Brain microvascular endothelial cell (primary cell): Measurements from ENCODE around the gene GPR180.

Experiments
- DNase-seq: peaks from one replicate; pipeline ENCODE4 v3.0.0-alpha.2; 2020
- H3K27ac ChIP-seq: fragments of 250-450 bp; sonication (Bioruptor Pico); 2 replicates; pipeline ENCODE4 v1.5.1; 2020; ENCODE audit warnings: mild to moderate bottlenecking, moderate library complexity
- H3K27me3 ChIP-seq: fragments of 250-450 bp; sonication (Bioruptor Pico); replicated peaks from 2 replicates; pipeline ENCODE4 v1.5.1; 2020; ENCODE audit warnings: mild to moderate bottlenecking
- H3K36me3 ChIP-seq: fragments of 250-450 bp; sonication (Bioruptor Pico); replicated peaks from 2 replicates; pipeline ENCODE4 v1.5.1; 2020; ENCODE audit warnings: mild to moderate bottlenecking
- H3K4me3 ChIP-seq: 2 replicates; pipeline ENCODE4 v1.5.1; 2011; ENCODE audit warnings: low read depth, mild to moderate bottlenecking, control low read depth, low read length, moderate library complexity
- CTCF ChIP-seq: IDR thresholded peaks from 2 replicates; pipeline ENCODE4 v1.5.1; 2011; ENCODE audit warnings: low read depth, mild to moderate bottlenecking, moderate library complexity, low read length, control low read depth, inconsistent platforms; ENCODE audit errors: missing control alignments
- in situ Hi-C: cut with HindIII; loops from 2 replicates; pipeline ENCODE4 v1.10.0; 2017; ENCODE audit warnings: low sequenced_read_pairs, low pct_ligation_motif_present

The GPR180 gene

GRCh38 chr13:94677799-94678198 lies 76.1 kb downstream of the GPR180 start:
- no peak for TF ChIP-seq CTCF
- no peaks in the 10 kb centered on the region for H3K27me3 ChIP-seq
- in situ Hi-C loops: loop anchor here (25.0 kb wide), 1 partner anchor 485 kb away; no protein-coding TSS in a partner anchor
- no peak for DNase-seq
- no peaks in the 10 kb centered on the region for H3K36me3 ChIP-seq
- no peak overlapping the region for H3K27ac ChIP-seq
- H3K4me3 ChIP-seq: no peak overlapping the region

GRCh38 chr13:94678845-94679244 lies 77.2 kb downstream of the GPR180 start:
- in situ Hi-C loops: loop anchor here (25.0 kb wide), 1 partner anchor 483 kb away; no protein-coding TSS in a partner anchor
- no peak for TF ChIP-seq CTCF

GRCh38 chr13:94679614-94680013 lies 78.0 kb downstream of the GPR180 start:
- in situ Hi-C loops: loop anchor here (25.0 kb wide), 1 partner anchor 483 kb away; no protein-coding TSS in a partner anchor
- no peaks in the 10 kb centered on the region for H3K36me3 ChIP-seq
- H3K27me3 ChIP-seq: no peaks in the 10 kb centered on the region
- no peak overlapping the region for H3K27ac ChIP-seq
- H3K4me3 ChIP-seq: no peak overlapping the region
- TF ChIP-seq CTCF: no peak
- DNase-seq: no peak

More at GRCh38 chr13:94678845-94679244, 77.2 kb downstream of the GPR180 start:
- H3K27ac ChIP-seq: no peak overlapping the region
- H3K27me3 ChIP-seq: no peaks in the 10 kb centered on the region
- no peak overlapping the region for H3K4me3 ChIP-seq
- H3K36me3 ChIP-seq: no peaks in the 10 kb centered on the region
- DNase-seq: no peak

- H3K27ac ChIP-seq: no peak overlapping the region
- H3K36me3 ChIP-seq: no peaks in the 10 kb centered on the region
- in situ Hi-C loops: loop anchor here (25.0 kb wide), 1 partner anchor 480 kb away; no protein-coding TSS in a partner anchor
- no peak for DNase-seq
- TF ChIP-seq CTCF: no peak
- no peak overlapping the region for H3K4me3 ChIP-seq
- no peaks in the 10 kb centered on the region for H3K27me3 ChIP-seq
Observed at GRCh38 chr13:94682229-94682628, 80.6 kb downstream of the GPR180 start.

- no peaks in the 10 kb centered on the region for H3K27me3 ChIP-seq
- H3K36me3 ChIP-seq: no peaks in the 10 kb centered on the region
- DNase-seq: no peak
- in situ Hi-C loops: loop anchor here (25.0 kb wide), 1 partner anchor 479 kb away; no protein-coding TSS in a partner anchor
- H3K4me3 ChIP-seq: no peak overlapping the region
- no peak for TF ChIP-seq CTCF
- H3K27ac ChIP-seq: no peak overlapping the region
Observed at GRCh38 chr13:94683409-94683808, 81.8 kb downstream of the GPR180 start.
